Measurements from ENCODE around the gene VTI1A. TPM values are rescaled to one million over a fixed set of nuclear protein-coding genes. Genes with fewer than 3 reads are reported as not detected.
"Not testable (repeated sequence)": the region's sequence is repeated elsewhere in the genome, so short reads cannot be mapped to it uniquely, and the experiment has no call there.

VTI1A gene
- total RNA-seq, 1 donor from 2014 or later: 39.9 TPM

- intact Hi-C loops (cut with micrococcal nuclease): no loop called here
- H3K27ac Mint-ChIP-seq: no peak overlapping the region
- H3K27me3 Mint-ChIP-seq (ENCODE audit: insufficient read depth): no peaks in the 10 kb centered on the region
- H3K9me3 Mint-ChIP-seq: no peaks in the 10 kb centered on the region
- peaks cover 11% of the 10 kb centered on the region for H3K4me1 Mint-ChIP-seq (ENCODE audit: low read depth)
- peaks cover 2% of the 10 kb centered on the region for H3K36me3 Mint-ChIP-seq (ENCODE audit: low read depth)
- H3K4me3 Mint-ChIP-seq: no peak overlapping the region
- DNase-seq (ENCODE audit: low spot score): no peak
These were observed 45.7 kb downstream of the VTI1A start for GRCh38 chr10:112492736-112493135.

- H3K4me1 Mint-ChIP-seq (ENCODE audit: low read depth): peaks cover 7% of the 10 kb centered on the region
- H3K9me3 Mint-ChIP-seq: no peaks in the 10 kb centered on the region
- intact Hi-C loops (cut with micrococcal nuclease): no loop called here
- H3K27ac Mint-ChIP-seq: no peak overlapping the region
- H3K27me3 Mint-ChIP-seq (ENCODE audit: insufficient read depth): no peaks in the 10 kb centered on the region
- peaks cover 4% of the 10 kb centered on the region for H3K36me3 Mint-ChIP-seq (ENCODE audit: low read depth)
- no peak overlapping the region for H3K4me3 Mint-ChIP-seq
- DNase-seq (ENCODE audit: low spot score): no peak
These were observed 50.4 kb downstream of the VTI1A start for GRCh38 chr10:112497347-112497950.

GRCh38 chr10:112498806-112499205 lies 51.8 kb downstream of the VTI1A start:
- Mint-ChIP-seq H3K27ac (no peak overlapping the region), H3K9me3 (no peaks in the 10 kb centered on the region), H3K4me1 (ENCODE audit: low read depth) (peaks cover 7% of the 10 kb centered on the region), H3K36me3 (ENCODE audit: low read depth) (peaks cover 4% of the 10 kb centered on the region), H3K27me3 (ENCODE audit: insufficient read depth) (no peaks in the 10 kb centered on the region), H3K4me3 (no peak overlapping the region)
- DNase-seq (ENCODE audit: low spot score): no peak
- intact Hi-C loops (cut with micrococcal nuclease): no loop called here

GRCh38 chr10:112499985-112500384 lies 53.0 kb downstream of the VTI1A start:
- DNase-seq (ENCODE audit: low spot score); H3K9me3 Mint-ChIP-seq; H3K4me3 Mint-ChIP-seq; H3K27me3 Mint-ChIP-seq (ENCODE audit: insufficient read depth); intact Hi-C loops (cut with micrococcal nuclease); H3K4me1 Mint-ChIP-seq (ENCODE audit: low read depth); H3K27ac Mint-ChIP-seq; H3K36me3 Mint-ChIP-seq (ENCODE audit: low read depth): not testable (repeated sequence)

DNA sequence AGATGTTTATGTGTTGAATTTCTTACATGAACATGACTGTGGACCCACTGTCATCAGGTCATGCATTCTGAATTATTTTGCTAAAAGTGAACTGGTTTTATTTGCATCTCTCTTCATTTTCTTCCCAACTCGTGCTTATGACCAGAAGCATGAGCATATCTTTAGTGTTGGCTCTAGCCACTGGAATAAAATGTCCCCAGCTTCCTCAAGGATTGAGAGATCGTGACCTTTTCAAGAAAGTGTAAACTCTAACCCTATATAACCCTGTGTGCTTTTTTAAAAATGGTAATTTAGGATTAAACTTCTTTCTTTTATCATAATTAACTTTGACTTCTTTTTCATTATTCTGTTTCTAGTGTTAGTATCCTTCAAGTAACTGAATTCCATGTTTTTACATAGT lies 55.5 kb downstream of the VTI1A start:
- Mint-ChIP-seq H3K27me3 (ENCODE audit: insufficient read depth) (peaks cover 2% of the 10 kb centered on the region), H3K9me3 (no peaks in the 10 kb centered on the region), H3K36me3 (ENCODE audit: low read depth) (peaks cover 6% of the 10 kb centered on the region), H3K4me3 (no peak overlapping the region), H3K27ac (no peak overlapping the region), H3K4me1 (ENCODE audit: low read depth) (peaks cover 4% of the 10 kb centered on the region)
- no peak for DNase-seq (ENCODE audit: low spot score)
- intact Hi-C loops (cut with micrococcal nuclease): no loop called here

GRCh38 chr10:112503643-112504042 lies 56.6 kb downstream of the VTI1A start:
- Mint-ChIP-seq H3K4me3 (no peak overlapping the region), H3K9me3 (no peaks in the 10 kb centered on the region), H3K27me3 (ENCODE audit: insufficient read depth) (peaks cover 2% of the 10 kb centered on the region), H3K4me1 (ENCODE audit: low read depth) (no peaks in the 10 kb centered on the region), H3K36me3 (ENCODE audit: low read depth) (peaks cover 6% of the 10 kb centered on the region), H3K27ac (no peak overlapping the region)
- DNase-seq (ENCODE audit: low spot score): no peak
- intact Hi-C loops (cut with micrococcal nuclease): no loop called here

DNA sequence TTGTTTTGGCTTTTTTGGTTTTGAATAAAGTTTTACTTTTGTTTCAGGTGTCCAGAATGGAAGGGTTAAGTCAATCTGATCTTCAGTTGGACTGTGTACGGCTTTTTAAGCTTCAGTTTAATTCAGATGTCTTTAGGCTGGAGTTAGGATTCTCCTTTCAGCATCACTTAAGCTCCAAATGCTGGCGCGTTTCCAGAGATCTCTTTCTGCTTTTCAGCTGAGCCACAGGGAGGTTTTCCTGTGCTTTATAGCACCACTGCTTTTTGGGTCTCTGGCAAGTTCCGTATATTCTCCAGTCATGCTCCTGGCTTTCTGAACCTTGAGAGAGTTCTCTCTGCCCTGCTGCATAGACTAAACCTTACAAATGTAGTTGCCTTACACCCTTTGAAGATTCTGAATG lies 60.0 kb downstream of the VTI1A start:
- Mint-ChIP-seq H3K9me3 (no peaks in the 10 kb centered on the region), H3K36me3 (ENCODE audit: low read depth) (peaks cover 5% of the 10 kb centered on the region), H3K27me3 (ENCODE audit: insufficient read depth) (peaks cover 2% of the 10 kb centered on the region), H3K27ac (no peak overlapping the region), H3K4me3 (no peak overlapping the region), H3K4me1 (ENCODE audit: low read depth) (no peaks in the 10 kb centered on the region)
- DNase-seq (ENCODE audit: low spot score): no peak
- intact Hi-C loops (cut with micrococcal nuclease): no loop called here

DNA sequence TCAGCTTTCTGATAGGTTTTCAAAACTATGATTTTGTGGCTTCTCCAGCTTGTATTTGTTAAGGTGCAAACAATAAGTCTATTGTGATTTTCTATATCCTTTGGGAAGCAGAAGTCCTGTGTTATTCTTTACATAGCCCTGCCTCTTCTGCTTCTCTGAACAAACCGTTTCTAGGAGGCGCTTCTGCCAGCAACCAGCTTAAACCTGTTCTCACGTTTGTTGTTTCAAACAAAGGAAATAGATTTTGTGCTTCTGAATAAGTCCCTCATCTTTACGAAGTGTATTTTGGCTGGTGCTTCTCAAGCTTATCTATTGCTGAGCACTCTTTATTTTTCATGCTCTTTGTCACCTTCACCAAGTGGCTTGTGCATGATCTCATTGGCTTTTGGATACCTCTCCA lies 61.0 kb downstream of the VTI1A start:
- DNase-seq (ENCODE audit: low spot score): no peak
- Mint-ChIP-seq H3K36me3 (ENCODE audit: low read depth) (peaks cover 5% of the 10 kb centered on the region), H3K4me1 (ENCODE audit: low read depth) (no peaks in the 10 kb centered on the region), H3K27me3 (ENCODE audit: insufficient read depth) (peaks cover 4% of the 10 kb centered on the region), H3K27ac (no peak overlapping the region), H3K4me3 (no peak overlapping the region), H3K9me3 (no peaks in the 10 kb centered on the region)
- intact Hi-C loops (cut with micrococcal nuclease): no loop called here

- no peak overlapping the region for H3K27ac Mint-ChIP-seq
These were observed 62.7 kb downstream of the VTI1A start for GRCh38 chr10:112509558-112510291.

DNA sequence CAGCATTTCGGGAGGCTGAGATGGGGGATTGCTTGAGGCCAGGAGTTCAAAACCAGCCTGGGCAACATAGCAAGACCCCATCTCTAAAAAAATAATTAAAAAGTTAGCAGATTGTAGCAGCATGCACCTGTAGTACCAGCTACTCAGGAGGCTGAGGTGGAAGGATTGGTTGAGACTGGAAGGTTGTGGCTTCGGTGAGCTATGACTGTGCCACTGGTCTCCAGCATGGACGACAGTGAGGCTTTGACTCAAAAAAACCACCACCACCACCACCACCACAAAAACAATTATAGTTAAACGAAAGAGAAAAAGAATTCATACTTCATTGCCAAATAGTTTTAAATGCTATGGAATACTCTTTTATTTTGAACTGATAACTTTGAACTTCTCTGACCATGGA lies 63.4 kb downstream of the VTI1A start:
- H3K4me1 Mint-ChIP-seq (ENCODE audit: low read depth): no peaks in the 10 kb centered on the region
- peaks cover 6% of the 10 kb centered on the region for H3K27me3 Mint-ChIP-seq (ENCODE audit: insufficient read depth)
- DNase-seq (ENCODE audit: low spot score): no peak
- H3K4me3 Mint-ChIP-seq: no peak overlapping the region
- intact Hi-C loops (cut with micrococcal nuclease): no loop called here
- H3K9me3 Mint-ChIP-seq: no peaks in the 10 kb centered on the region
- H3K36me3 Mint-ChIP-seq (ENCODE audit: low read depth): peaks cover 5% of the 10 kb centered on the region
- H3K27ac Mint-ChIP-seq: no peak overlapping the region

More at GRCh38 chr10:112509558-112510291, 62.7 kb downstream of the VTI1A start:
- intact Hi-C loops (cut with micrococcal nuclease): no loop called here
- Mint-ChIP-seq H3K9me3 (no peaks in the 10 kb centered on the region), H3K4me1 (ENCODE audit: low read depth) (no peaks in the 10 kb centered on the region), H3K27me3 (ENCODE audit: insufficient read depth) (peaks cover 6% of the 10 kb centered on the region), H3K36me3 (ENCODE audit: low read depth) (peaks cover 5% of the 10 kb centered on the region), H3K4me3 (no peak overlapping the region)
- no peak for DNase-seq (ENCODE audit: low spot score)

DNA sequence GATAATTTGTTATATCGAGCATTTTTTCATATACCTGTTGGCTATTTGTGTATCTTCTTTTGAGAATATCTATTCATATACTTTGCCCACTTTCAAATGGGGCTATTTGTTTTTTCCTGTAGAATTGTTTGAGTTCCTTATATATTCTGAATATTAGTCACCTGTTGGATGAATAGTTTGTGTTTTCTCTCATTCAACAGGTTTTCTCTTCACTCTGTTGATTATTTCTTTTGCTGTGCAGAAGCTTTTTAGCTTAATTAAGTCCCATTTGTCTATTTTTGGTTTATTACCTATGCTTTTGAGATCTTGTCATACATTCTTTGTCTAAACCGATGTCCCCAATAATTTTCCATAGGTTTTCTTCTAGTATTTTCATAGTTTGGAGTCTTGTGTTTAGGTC lies 65.3 kb downstream of the VTI1A start:
- peaks cover 4% of the 10 kb centered on the region for H3K27me3 Mint-ChIP-seq (ENCODE audit: insufficient read depth)
- no peak for DNase-seq (ENCODE audit: low spot score)
- H3K9me3 Mint-ChIP-seq: no peaks in the 10 kb centered on the region
- H3K36me3 Mint-ChIP-seq (ENCODE audit: low read depth): peaks cover 3% of the 10 kb centered on the region
- intact Hi-C loops (cut with micrococcal nuclease): no loop called here
- H3K4me3 Mint-ChIP-seq: no peak overlapping the region
- no peak overlapping the region for H3K27ac Mint-ChIP-seq
- H3K4me1 Mint-ChIP-seq (ENCODE audit: low read depth): no peaks in the 10 kb centered on the region

DNA sequence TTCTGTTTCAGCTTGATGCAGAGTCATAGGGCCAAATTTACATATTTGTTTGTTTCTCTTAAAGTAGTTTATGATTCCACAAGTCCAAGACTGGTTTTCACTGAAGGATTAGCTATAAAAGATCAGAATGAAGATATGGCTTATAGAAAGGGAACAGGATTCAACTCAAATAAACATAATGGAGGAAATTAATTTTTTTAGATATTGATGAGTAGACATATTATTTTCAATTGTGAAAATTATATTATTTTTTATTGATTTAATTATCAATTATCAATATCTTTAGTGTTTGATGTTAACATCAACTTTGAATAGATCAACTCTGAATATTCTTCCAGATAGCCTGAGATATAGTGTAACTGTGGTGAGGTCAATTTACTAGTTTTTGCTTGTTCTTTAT lies 68.1 kb downstream of the VTI1A start:
- Mint-ChIP-seq H3K4me1 (ENCODE audit: low read depth) (peaks cover 18% of the 10 kb centered on the region), H3K27ac (no peak overlapping the region), H3K27me3 (ENCODE audit: insufficient read depth) (peaks cover 4% of the 10 kb centered on the region), H3K4me3 (no peak overlapping the region), H3K36me3 (ENCODE audit: low read depth) (peaks cover 3% of the 10 kb centered on the region), H3K9me3 (no peaks in the 10 kb centered on the region)
- intact Hi-C loops (cut with micrococcal nuclease): no loop called here
- no peak for DNase-seq (ENCODE audit: low spot score)

GRCh38 chr10:112515852-112516251 lies 68.8 kb downstream of the VTI1A start:
- intact Hi-C loops (cut with micrococcal nuclease): no loop called here
- Mint-ChIP-seq H3K4me3 (no peak overlapping the region), H3K4me1 (ENCODE audit: low read depth) (peaks cover 18% of the 10 kb centered on the region), H3K27me3 (ENCODE audit: insufficient read depth) (peaks cover 4% of the 10 kb centered on the region), H3K36me3 (ENCODE audit: low read depth) (peaks cover 3% of the 10 kb centered on the region), H3K27ac (no peak overlapping the region), H3K9me3 (no peaks in the 10 kb centered on the region)
- no peak for DNase-seq (ENCODE audit: low spot score)

Data from activated T-helper 1 cell treated with anti-CD3 and anti-CD28 coated beads, Interleukin-12 subunit alpha, Interleukin-12 subunit beta, Interleukin-2, Interleukin-4 antibody, amounts not matched to agents 30 ng/mL and 10 ng/mL and 1 ng/mL, durations not matched to agents 14 hours and 24 hours and 36 hours (primary cell).